ENCODE data around the gene PEX5L.
"Not testable (repeated sequence)": the region's sequence is repeated elsewhere in the genome, so short reads cannot be mapped to it uniquely, and the experiment has no call there.

Gene PEX5L

DNA sequence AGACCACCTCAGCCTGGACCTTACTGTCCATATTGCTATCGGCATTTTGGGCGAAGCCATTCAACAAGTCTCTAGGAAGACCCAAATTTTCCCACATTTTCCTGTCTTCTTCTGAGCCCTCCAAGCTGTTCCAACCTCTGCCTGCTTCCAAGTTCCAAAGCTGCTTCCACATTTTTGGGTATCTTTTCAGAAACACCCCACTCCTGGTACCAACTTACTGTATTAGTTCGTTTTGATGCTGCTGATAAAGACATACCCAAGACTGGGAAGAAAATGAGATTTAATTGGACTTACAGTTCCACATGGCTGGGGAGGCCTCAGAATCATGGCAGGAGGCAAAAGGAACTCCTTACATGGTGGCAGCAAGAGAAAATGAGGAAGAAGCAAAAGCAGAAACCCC lies 28.4 kb downstream of the PEX5L start:
- DNase-seq: not testable (repeated sequence)

DNA sequence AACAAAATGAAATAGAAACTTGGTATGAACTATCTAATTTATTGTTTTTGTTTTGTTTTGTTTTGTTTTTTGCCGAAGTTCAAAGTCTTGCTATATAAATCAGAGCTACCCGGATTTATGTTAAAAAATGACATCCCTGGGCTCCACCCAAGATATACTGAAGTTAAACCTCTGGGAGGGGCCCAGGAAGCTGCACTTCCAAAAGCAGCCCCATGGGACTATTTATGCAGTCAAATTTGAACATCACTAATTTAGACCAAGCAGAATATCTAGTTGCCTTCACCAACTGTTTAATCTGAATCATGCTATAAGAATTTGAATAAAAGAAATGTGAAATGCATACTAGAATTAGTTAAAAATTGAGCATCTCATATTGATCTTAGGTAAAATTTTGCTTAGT lies 32.2 kb downstream of the PEX5L start:
- no peak for DNase-seq

DNA sequence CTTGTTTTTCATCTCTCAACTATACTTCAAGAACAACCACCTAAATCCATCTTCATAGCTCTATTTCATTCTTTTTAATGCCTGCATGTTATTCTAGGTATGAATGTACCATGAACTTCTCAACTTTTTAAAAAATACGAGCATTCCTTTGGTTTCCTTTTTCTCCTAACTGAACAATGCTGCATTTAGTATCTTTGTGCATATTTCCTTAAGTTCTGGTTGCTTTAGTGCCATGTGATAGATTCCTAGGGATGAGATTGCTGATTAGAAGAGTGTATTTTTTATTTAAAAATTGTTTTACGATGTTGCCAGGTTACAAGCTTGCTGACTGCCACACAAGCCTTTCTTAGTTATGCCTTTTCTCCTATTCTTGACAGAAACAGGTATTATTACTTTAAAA lies 34.7 kb downstream of the PEX5L start:
- DNase-seq: no peak

DNA sequence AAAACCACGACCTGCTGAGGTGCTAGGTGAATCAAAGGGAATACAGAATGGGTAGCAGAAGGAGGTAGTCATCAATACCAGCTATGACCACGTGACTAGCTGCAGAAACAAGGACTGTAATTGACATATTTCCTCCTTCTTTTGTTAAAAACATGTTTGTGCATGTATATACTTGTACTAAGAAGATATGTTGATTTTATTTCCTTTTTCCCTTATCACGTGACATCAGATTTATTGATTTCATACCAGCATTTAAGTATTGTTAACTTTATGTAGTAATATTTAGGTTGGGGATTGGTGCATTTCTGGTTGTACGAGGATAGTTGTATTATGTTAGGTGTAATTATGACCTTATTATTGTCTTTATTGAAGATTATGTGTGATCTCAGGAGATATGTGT lies 36.2 kb downstream of the PEX5L start:
- DNase-seq: no peak

DNA sequence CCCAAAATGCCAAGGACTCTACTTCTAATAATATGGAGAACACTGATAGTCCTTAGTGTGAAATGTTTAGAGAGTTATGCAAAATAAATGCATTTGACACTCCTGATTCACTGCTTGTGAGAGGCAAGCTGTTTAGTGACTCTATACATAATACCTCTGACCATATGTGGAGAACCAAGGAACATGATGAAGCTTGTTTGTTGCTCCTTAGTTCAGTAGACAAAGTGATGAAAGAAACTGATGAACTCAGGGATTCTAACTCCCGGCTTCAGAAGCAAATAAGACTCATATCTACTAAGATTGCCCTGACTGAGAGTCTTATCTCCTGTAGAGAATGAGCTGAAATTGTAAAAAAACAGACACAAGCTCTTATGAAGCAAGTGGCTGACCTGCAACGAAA lies 41.3 kb downstream of the PEX5L start:
- no peak for DNase-seq

DNA sequence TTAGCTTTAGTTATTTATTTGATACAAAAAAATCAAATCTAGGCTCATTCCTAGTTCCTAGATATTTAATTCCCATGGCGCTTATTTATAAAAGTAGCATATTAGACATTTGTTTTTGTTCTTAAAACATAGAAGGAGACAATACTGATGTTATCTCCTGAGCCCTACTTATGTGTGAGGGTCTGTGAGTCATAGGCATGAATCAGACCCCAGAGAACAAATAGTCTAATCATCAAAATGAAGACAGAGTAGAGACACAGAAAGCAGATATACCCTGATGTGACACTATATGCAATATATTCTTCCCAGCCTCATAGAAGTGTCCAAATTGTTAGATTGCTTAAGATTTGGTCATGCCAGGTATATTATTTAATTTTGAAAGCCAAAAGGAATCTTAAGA lies 44.9 kb downstream of the PEX5L start:
- DNase-seq: no peak

DNA sequence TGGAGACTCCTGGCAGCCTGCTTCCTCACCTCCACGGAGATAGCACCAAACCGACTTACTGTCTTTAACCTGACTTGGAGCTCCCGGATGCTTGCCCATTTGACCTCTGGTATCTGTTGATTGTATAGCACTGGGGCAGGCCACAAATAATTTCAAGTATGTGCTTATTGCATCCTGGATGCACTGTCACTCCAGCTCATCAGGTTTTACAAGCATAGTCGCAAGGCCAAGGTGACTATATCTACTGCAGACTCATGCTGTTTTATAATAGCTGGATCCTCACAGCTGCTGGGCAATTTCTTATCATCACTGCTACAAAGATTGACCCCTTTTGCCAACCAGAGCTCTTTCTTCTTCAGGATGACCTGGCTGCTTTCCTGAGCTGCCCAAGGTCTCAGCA lies 45.6 kb downstream of the PEX5L start:
- no peak for DNase-seq

DNA sequence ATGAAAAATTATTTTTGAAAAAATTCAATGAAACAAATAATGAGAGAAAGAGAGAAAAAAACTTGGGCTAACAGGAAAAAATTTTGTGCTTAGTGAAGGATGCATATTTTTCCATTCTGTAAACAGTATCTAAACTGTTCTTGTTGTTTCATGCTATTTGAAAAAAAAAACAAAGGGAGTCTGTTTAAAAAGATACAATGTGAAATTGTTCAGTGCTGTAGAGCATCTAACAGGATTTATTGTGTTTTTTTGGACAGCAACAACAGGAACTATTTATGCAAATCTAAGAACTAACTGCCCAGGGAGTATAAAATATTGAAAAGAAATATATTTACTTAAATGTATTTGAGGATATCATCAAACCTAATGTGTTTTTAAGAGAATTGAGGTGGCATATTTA lies 55.1 kb downstream of the PEX5L start:
- DNase-seq: no peak

DNA sequence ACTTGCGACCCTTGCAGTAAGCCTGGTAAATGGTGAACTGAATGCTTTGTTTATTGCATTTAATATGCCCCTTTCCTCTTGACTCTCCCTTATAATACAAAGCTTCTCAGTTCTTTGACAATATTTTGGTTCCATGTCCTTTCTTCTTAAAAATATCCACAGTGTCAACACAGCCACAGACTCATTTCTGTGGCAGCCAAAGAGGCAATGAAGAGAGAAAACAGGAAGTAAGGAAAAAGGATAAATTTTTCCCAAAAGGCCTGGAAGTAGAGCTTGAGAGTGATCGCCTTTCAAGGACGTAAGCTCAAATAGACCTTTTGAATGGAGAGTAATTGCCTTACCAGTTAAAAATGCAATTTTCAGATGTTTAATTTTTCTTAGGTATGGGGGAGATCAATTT lies 59.4 kb downstream of the PEX5L start:
- no peak for DNase-seq

DNA sequence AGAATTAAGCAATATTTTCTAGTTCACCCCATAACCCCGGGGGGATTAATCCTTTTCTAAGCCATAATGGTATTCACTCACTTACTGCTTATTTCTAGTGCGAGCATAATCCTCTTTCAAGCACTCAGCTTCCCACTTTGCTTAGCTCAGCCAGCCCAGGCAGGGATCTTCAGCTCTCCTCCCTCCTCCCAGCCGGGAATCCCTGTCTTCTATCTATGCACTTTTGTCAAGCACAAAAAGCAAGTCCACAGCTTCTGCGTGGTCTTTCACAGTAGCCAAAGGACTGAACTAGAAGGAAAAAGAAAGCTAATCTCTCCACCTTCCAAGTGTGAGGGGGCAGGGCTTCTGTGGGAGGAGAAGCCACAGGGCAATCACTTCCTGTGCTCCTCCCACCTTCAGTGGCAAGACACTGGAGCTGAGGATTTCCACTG lies 62.8 kb downstream of the PEX5L start:
- DNase-seq: peak; percentile 57

DNA sequence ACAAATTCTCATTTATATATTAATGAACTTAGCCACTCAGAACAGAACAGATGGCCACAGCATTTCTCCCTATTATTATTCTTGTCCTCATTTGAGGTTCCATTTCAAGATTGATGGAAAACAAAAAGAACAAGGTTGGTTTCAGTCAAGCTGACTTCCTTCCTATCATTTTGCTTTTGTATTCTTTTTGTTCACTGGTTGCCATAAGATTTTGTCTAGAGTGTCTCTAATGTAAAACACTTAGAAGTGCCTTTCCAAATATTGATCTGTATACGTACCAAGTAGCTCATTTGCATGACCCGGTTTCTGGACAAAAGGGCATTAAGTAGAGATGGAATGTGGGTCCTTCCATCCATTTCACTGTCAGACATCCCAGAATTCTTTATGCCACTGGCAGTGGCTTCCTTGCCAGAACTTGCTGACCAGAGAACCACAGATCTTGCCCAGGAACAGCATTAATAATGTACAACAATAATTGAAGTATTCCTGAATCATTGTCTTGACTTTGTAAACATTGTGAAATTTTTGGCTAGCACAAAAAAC lies 63.8 kb downstream of the PEX5L start:
- peak; percentile 69 for DNase-seq

DNA sequence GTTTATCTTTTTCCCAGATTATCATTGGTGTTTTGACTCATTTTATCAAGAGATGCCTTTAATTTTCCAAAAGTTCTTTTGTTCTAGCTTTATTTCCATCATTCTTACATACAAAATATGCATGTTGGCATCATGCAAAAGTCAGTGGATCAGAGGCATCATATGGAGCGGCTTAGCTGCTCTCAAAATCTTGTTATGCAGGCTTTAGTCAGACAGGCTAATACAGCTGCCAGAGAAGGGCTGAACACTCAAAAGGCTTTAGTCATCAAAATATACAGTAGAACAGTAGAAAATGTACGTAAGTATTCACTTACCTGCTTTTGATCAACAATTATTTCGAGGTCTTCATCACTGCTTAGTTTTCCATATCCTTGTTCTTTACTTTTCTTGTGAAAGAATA lies 65.5 kb downstream of the PEX5L start:
- DNase-seq: peak; percentile 97

DNA sequence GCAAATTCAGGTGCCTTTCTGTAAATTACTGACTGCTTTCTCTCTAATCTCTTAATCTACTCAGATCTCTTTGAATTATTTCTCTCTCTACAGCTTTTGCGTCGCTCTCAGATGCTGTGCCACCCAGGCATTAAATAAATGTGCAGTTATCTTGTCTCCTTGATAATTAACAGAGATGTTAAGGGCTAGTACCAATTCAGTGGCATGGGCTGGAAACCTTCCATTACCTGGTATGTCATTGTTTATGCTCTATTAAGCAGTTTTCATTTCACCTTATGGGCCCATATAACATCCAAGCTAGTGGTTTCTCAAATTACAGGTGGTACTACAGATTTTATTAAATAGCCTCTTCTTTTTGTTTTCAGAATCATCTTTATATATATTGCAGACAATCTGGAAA lies 66.0 kb downstream of the PEX5L start:
- peak; percentile 91 for DNase-seq

DNA sequence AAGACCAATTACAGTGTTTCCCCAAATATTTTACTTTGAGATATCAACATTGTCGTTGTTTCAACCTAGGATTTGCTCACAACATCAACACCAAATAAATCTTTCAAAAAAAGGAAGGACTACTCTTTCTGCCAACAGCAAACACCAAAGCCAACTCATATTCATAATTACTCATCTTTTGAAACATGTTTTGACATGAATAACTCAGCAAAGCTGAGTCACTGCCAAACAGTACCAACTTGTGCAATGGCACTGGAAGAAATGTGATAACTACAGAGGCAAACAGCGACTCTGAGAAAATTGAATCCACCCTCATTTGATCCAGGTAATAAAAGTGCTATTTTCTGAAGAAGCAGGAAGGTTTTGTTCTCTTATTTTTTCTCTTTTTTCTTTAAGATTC lies 67.2 kb downstream of the PEX5L start:
- DNase-seq: peak; percentile 99

DNA sequence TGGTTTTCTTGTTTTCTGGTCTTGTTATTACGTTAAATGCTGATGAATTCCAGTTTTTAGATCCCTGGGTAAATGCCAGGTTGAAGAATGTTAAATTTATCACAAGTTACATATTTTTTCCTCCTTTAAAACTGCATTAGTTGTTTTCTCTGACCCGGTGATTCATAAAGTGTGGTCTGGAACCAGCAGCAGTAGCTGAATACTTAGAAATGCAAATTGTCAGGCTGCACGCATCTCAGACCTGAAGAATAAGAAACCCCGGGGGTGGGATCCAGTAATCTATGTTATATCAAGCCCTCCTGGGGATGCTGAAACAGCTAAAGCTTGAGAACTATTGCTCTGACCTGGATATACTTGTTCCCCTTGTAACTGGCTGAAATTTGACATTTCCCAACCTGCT lies 69.1 kb downstream of the PEX5L start:
- no peak for DNase-seq

DNA sequence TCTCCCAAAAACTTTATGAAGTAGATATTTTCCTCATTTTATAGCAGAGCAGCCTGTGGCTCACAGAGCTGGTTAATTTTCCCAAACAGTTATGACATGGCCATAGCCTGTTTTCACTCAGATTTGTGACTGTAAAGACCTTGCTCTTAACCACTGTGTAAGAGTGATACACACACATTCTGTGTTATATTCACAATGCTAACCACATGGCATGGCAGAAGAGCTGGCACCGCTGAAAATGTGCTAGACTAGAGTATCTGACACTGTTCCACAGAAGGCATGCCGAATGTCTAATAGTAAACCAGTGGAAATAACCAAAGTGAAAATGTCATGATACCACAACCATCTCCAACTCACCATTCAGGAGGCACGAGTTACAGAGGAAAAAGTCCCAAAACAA lies 71.8 kb downstream of the PEX5L start:
- DNase-seq: no peak

DNA sequence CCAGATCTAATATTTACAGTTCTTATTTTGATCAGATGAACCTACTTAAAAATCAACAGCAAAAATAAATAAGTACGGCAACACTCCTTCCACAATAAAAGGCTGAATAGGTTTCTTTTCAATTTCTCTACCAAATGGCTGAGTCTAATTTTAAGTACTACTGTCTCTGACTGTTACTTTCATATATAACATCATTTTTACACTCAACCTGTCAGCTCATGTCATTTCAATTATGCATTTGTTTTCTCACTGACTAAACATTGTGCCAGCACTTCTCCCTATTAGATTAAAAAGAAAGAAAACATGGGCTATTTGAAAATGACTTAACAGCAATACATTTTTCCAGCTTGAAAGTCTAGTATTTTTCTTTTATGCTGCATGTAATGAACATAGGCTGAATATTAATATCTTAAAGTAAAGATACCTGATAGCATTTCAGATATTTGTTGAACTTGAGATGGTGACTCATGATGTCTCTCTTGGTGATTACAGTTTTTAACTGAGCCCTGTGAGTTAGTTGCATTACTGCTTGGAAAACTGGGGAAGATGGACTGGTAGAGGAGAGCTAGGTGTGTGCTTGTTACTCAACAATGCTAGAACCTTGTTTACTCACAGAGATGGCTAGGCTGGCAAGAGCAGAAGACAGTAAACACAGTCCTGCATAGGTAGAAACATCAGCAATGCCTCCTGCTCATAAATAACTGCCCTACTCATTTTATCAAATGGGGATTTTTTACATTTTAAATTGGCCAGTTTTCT lies 73.9 kb downstream of the PEX5L start:
- peak; percentile 71 for DNase-seq

DNA sequence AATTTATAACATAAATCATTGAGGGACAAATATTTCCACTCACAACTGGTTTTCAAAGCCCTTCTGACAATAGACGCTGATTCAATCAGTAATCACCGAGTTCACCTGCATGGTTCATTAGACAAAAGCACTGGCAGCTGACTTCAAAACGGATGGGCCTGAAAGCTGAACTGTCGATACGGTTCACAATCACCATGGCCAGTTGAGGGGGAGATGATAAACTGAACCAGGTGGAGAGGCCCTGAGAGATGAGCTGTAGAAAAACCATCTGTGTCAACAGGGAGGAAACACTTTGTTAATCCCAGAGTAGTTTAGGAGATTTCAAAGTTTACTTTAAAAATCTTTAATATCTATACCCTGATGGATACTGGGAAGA lies 75.0 kb downstream of the PEX5L start:
- DNase-seq: peak; percentile 97

DNA sequence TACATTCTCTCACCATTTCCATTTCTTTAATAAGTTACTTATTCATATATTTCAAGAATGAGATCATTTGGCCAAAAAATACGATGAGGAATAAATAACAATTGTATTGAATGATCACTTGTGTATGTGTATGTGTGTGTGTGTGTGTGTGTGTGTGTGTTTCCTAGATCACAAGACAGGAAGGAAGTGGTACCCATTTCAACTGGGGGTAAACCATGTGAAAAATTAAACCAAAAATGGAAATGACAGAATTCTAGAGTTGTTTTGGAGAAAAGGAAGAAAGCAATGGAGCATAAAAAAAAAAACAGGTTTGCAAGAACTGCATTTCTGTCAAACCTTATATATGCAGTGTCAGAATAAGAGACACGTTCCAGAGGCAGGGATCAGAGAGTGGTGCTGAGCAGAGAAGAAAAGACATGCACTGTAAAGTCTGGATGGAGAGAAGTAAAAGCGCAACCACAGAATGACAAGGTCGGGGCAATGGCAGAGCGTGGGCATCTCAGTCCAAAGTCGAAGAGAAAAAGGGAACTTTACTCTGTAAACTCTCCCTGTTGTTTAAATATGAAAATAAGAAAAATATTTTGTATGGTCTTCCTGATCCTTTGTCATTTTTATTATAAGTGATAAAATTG lies 75.5 kb downstream of the PEX5L start:
- DNase-seq: no peak

DNA sequence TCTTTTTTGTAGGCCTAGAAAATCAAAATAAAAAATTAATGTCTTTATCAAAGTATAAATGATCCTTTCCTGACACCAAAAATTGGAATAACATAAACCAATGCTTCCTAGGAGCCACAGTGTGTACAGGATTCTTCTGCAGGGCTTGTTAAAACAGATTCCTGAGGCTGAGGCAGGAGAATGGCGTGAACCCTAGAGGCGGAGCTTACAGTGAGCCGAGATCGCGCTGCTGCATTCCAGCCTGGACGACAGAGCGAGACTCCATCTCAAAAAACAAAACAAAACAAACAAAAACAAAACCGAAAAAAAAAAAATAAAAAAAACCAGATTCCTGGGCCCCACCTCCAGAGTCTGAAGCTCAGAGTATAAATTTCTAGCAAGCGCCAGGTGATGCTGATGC lies 78.0 kb downstream of the PEX5L start:
- DNase-seq: no peak

DNA sequence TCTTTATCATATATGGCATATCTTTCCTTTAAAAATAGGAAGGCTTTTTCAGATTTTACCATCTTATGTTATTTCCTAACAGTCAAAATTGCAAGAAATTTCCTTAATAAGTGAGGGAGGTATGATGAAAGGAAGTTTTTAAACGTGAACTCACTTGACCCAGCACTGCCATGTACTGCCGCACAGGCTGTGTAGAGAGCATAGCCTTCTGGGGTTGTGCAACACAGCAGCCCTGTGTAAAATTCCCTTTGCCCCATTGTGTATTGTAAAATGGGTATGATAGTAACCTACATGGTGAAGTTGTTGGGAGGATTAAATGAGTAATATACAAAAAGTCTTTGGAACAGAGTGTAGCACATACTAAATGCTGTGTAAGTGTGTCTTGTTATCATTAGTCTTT lies 78.6 kb downstream of the PEX5L start:
- DNase-seq: no peak

DNA sequence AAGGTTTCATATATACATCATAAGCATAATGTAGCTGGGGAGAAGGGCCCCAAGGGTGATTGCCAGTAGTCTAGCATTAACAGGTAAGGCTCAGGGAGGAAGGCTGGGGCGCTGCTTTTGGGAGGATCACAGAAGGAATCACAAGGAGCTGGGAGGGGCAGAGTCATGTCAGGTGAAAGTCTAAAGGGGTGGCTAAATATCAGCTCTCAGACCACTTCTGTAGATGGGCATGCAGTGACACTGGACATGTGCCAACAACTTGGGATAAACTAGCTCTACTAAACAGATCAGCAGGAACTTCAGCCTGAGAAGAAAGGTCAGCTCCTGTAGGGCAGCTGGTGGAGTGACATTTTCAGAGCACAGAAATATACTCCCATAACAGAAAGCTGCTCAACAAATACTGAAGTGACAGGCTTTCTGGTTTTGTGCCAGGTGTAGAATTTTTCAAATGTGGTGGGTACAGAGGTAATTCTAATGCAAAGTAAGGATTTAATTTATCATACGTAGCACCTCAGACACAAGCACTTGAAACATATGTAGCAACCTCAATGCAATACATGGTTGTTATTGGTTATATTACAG lies 79.4 kb downstream of the PEX5L start:
- DNase-seq: peak; percentile 95

DNA sequence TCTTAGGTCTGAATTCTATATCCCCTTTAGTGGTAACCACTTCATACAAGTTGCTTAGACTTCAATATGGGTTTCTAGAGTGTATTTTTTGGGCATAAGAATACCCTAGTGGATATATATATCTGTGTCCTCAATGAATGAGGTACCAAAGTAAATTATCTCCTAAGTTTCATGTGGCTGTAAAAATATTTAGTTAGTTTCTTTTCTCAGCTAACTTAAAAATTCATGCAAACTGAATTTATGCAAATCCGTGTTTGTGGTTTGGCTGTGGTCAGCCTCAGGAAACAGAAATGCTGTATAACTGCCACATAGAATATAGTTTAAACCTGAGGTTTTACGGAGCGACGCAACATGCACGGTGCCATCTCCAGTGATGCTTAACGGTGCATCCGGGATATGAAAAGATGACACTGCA lies 80.3 kb downstream of the PEX5L start:
- no peak for DNase-seq

DNA sequence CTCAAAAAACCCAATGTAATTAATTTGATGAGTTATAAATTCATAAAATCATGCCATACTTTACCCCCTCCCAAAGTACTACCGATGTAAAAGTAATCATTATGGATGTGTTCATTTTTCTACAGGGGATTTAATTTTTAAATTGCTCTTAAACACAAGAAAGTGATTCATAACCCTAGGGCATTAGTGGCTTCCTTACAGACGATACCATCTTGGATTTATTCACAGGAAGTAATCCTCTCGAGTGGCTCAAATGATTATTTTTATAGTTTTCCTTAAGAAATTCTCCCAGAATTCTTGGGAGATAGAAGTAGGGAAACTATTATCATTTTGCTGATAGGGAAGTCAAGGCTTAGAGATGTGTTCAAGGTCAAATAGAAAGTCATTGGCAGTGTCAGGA lies 80.9 kb downstream of the PEX5L start:
- no peak for DNase-seq
